Activated CD8-positive, alpha-beta T cell treated with anti-CD3 and anti-CD28 coated beads for 36 hours (primary cell): ENCODE results near the gene SYNDIG1. TPM values are rescaled to one million over a fixed set of nuclear protein-coding genes. Genes with fewer than 3 reads are reported as not detected.

Experiments
- ATAC-seq: fragments of 200-7000 bp; cut with Tn5 transposase; one replicate; pipeline ENCODE4 v1.10.0; 2021; ENCODE audit warnings: mild to moderate bottlenecking, moderate library complexity
- CTCF ChIA-PET: fragments of 350-600 bp; sonication (Branson Sonifier 250); formaldehyde crosslinking; loops from one replicate; lab custom pipeline; 2021; ENCODE audit warnings: antibody characterized with exemption; lab: Charles Lee
- POLR2A ChIA-PET: fragments of 350-600 bp; sonication (Branson Sonifier 250); formaldehyde crosslinking; loops from one replicate; lab custom pipeline; 2021; ENCODE audit warnings: antibody characterized with exemption; lab: Charles Lee
- DNase-seq: peaks from one replicate; pipeline ENCODE4 v3.0.0-alpha.2; 2020
- H3K27ac Mint-ChIP-seq: one replicate; pipeline ENCODE4 v1.8.0; 2021; ENCODE audit warnings: mild to moderate bottlenecking, mixed read lengths
- H3K27me3 Mint-ChIP-seq: one replicate; pipeline ENCODE4 v1.8.0; 2021; ENCODE audit warnings: mixed read lengths
- H3K36me3 Mint-ChIP-seq: one replicate; pipeline ENCODE4 v1.8.0; 2021; ENCODE audit warnings: low read depth, mixed read lengths
- H3K4me1 Mint-ChIP-seq: one replicate; pipeline ENCODE4 v1.8.0; 2021; ENCODE audit warnings: low read depth, mixed read lengths
- H3K4me3 Mint-ChIP-seq: one replicate; pipeline ENCODE4 v1.8.0; 2021; ENCODE audit warnings: mild to moderate bottlenecking, moderate library complexity, mixed read lengths
- H3K9me3 Mint-ChIP-seq: one replicate; pipeline ENCODE4 v1.8.0; 2021; ENCODE audit warnings: mixed read lengths
- CTCF ChIP-seq: fragments of 200-600 bp; IDR thresholded peaks from one replicate; pipeline ENCODE4 v1.8.0; 2022; ENCODE audit warnings: antibody characterized with exemption, mild to moderate bottlenecking
- intact Hi-C: fragments of 100-400 bp; cut with micrococcal nuclease; formaldehyde crosslinking; loops from one replicate; pipeline ENCODE4 v1.10.0; 2022
- total RNA-seq, 2 experiments: library from RNA; stranded (reverse); gene quantifications; one replicate each; pipeline ENCODE4 v1.2.3, GENCODE V29; 2021

Gene SYNDIG1
- total RNA-seq, 2 experiments from 2014 or later: not detected

DNA sequence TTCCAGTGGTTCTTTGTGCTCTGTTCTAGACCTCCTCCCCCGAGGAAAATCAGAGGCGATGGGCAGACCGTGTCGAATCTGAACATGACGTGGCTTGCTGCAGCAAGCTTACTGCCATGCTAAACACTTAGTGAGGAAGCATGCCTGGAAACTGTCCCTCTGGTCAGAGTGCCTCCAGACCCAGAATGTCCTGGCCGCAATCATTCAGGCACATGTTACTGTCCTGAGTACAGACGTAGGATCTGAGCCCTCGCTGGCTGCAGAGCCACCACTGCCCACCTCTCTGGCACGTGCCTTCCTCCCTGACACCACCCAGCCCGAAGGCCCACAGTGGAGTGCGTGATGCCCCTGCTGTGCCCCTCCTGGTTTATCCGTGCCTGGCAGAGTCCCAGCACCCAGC lies 163.6 kb downstream of the SYNDIG1 start:
- intact Hi-C loops: no loop called here

GRCh38 chr20:24633521-24633920 lies 164.1 kb downstream of the SYNDIG1 start:
- no peak overlapping the region for H3K4me3 Mint-ChIP-seq
- peaks cover 5% of the 10 kb centered on the region for H3K27me3 Mint-ChIP-seq

More for the DNA sequence above, 163.6 kb downstream of the SYNDIG1 start:
- H3K36me3 Mint-ChIP-seq: no peaks in the 10 kb centered on the region
- ATAC-seq: no peak
- H3K27me3 Mint-ChIP-seq: peaks cover 5% of the 10 kb centered on the region
- POLR2A ChIA-PET: no interaction called here
- TF ChIP-seq CTCF: no peak
- CTCF ChIA-PET: no interaction called here
- H3K4me3 Mint-ChIP-seq: no peak overlapping the region
- H3K27ac Mint-ChIP-seq: no peak overlapping the region
- no peak for DNase-seq
- peaks cover 6% of the 10 kb centered on the region for H3K4me1 Mint-ChIP-seq
- H3K9me3 Mint-ChIP-seq: no peaks in the 10 kb centered on the region

GRCh38 chr20:24634855-24635254 lies 165.4 kb downstream of the SYNDIG1 start:
- DNase-seq: no peak
- no peak for TF ChIP-seq CTCF
- CTCF ChIA-PET: no interaction called here
- no peak for ATAC-seq
- intact Hi-C loops: no loop called here
- H3K4me1 Mint-ChIP-seq: no peaks in the 10 kb centered on the region
- peaks cover 5% of the 10 kb centered on the region for H3K27me3 Mint-ChIP-seq
- POLR2A ChIA-PET: no interaction called here
- H3K36me3 Mint-ChIP-seq: no peaks in the 10 kb centered on the region
- H3K27ac Mint-ChIP-seq: no peak overlapping the region
- H3K4me3 Mint-ChIP-seq: no peak overlapping the region
- no peaks in the 10 kb centered on the region for H3K9me3 Mint-ChIP-seq

More at GRCh38 chr20:24633521-24633920, 164.1 kb downstream of the SYNDIG1 start:
- POLR2A ChIA-PET: no interaction called here
- H3K36me3 Mint-ChIP-seq: no peaks in the 10 kb centered on the region
- ATAC-seq (no peak), DNase-seq (no peak)
- intact Hi-C loops: no loop called here
- CTCF ChIA-PET: no interaction called here
- TF ChIP-seq CTCF: no peak
- H3K4me1 Mint-ChIP-seq: peaks cover 6% of the 10 kb centered on the region
- H3K27ac Mint-ChIP-seq: no peak overlapping the region
- H3K9me3 Mint-ChIP-seq: no peaks in the 10 kb centered on the region

GRCh38 chr20:24636626-24637025 lies 167.2 kb downstream of the SYNDIG1 start:
- POLR2A ChIA-PET: no interaction called here
- Mint-ChIP-seq H3K4me3 (no peak overlapping the region), H3K27ac (no peak overlapping the region), H3K27me3 (peaks cover 6% of the 10 kb centered on the region), H3K36me3 (no peaks in the 10 kb centered on the region), H3K9me3 (no peaks in the 10 kb centered on the region), H3K4me1 (no peaks in the 10 kb centered on the region)
- DNase-seq (no peak), ATAC-seq (no peak)
- intact Hi-C loops: no loop called here
- CTCF ChIA-PET: no interaction called here
- no peak for TF ChIP-seq CTCF

DNA sequence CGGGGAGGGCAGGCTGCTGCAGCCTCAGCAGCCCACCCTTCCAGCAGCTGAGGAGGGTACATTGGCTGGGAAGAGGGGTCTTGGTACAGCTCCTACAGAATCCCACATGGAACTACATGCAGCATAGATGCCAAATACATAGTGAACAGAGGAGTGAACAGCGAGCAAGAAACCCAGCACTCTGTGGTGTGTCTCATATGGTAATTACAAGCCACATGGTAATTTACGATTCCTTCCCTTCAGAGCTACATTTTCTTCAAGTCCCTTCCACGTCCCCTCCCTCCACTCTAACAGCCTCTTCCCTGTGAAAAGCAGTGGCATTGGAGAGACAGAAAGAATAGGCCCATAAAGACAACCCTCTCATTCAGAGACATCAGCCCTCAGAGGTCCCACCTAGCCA lies 167.7 kb downstream of the SYNDIG1 start:
- no peak for TF ChIP-seq CTCF
- Mint-ChIP-seq H3K4me1 (no peaks in the 10 kb centered on the region), H3K9me3 (no peaks in the 10 kb centered on the region), H3K4me3 (no peak overlapping the region), H3K36me3 (no peaks in the 10 kb centered on the region), H3K27ac (no peak overlapping the region), H3K27me3 (peaks cover 6% of the 10 kb centered on the region)
- intact Hi-C loops: no loop called here
- ChIA-PET POLR2A (no interaction called here), CTCF (no interaction called here)
- ATAC-seq: no peak
- no peak for DNase-seq
